DLD1 (cell line): Measurements from ENCODE around the gene PCP2.

Experiments
- in situ Hi-C: cut with HindIII; loops from 2 replicates; pipeline ENCODE4 v1.10.0; 2017; ENCODE audit warnings: low sequenced_read_pairs

PCP2 gene

GRCh38 chr19:7640803-7641202 is 7.3 kb upstream of the PCP2 start:
- in situ Hi-C loops, result no loop called here

- in situ Hi-C loops, result no loop called here
Measured at GRCh38 chr19:7639863-7640348, 6.4 kb upstream of the PCP2 start.

- in situ Hi-C loops, result no loop called here
Measured at GRCh38 chr19:7638802-7639465, 5.4 kb upstream of the PCP2 start.

- in situ Hi-C loops, result no loop called here
Measured at GRCh38 chr19:7637374-7638256, 4.1 kb upstream of the PCP2 start.

GRCh38 chr19:7636691-7637373 is 3.3 kb upstream of the PCP2 start, which contains the start of gene STXBP2:
Gene STXBP2 (plus strand): TSS chr19:7637110. CDS start chr19:7637150, 40 bp downstream.
- in situ Hi-C loops, result no loop called here

GRCh38 chr19:7636317-7636690 is 2.8 kb upstream of the PCP2 start:
- in situ Hi-C loops, result no loop called here

- in situ Hi-C loops, result no loop called here
Measured at GRCh38 chr19:7635670-7636069, 2.2 kb upstream of the PCP2 start.

- in situ Hi-C loops, result no loop called here
Measured at GRCh38 chr19:7632340-7633203, 947 bp downstream of the PCP2 start.

- in situ Hi-C loops, result no loop called here
Measured at GRCh38 chr19:7631577-7631976, 1.9 kb downstream of the PCP2 start.

GRCh38 chr19:7629347-7630054 is 4.0 kb downstream of the PCP2 start, which contains the start of the genes PET100 and XAB2:
Gene PET100 (plus strand): TSS chr19:7629793. CDS start chr19:7629834, 41 bp downstream.
Gene XAB2 (minus strand): TSS chr19:7629545. CDS start chr19:7629527, 18 bp downstream.
- in situ Hi-C loops, result no loop called here

- in situ Hi-C loops, result no loop called here
Measured at GRCh38 chr19:7628589-7629311, 4.8 kb downstream of the PCP2 start.

GRCh38 chr19:7627166-7627565 is 6.4 kb downstream of the PCP2 start:
- in situ Hi-C loops, result no loop called here

- in situ Hi-C loops, result no loop called here
Measured at GRCh38 chr19:7625763-7626372, 7.7 kb downstream of the PCP2 start.

- in situ Hi-C loops, result no loop called here
Measured at GRCh38 chr19:7624810-7625209, 8.7 kb downstream of the PCP2 start.

GRCh38 chr19:7623725-7624603 is 9.6 kb downstream of the PCP2 start:
- in situ Hi-C loops, result no loop called here

GRCh38 chr19:7622933-7623685 is 10.4 kb downstream of the PCP2 start:
- in situ Hi-C loops, result no loop called here
